H1 (cell line): Measurements from ENCODE around the gene PPFIA2. TPM values are rescaled to one million over a fixed set of nuclear protein-coding genes. Genes with fewer than 3 reads are reported as not detected.

Source experiments
- CHD2 ChIP-seq: IDR thresholded peaks from 2 replicates; pipeline ENCODE4 v1.6.1; 2012; ENCODE audit warnings: low read length, improper control_type of control experiment
- RXRA ChIP-seq: IDR thresholded peaks from 2 replicates; pipeline ENCODE4 v1.6.1; 2011; ENCODE audit warnings: low read depth, mild to moderate bottlenecking, low read length, moderate library complexity; ENCODE audit not compliant: insufficient read depth
- SRF ChIP-seq: IDR thresholded peaks from 2 replicates; pipeline ENCODE4 v1.6.1; 2011; ENCODE audit warnings: mild to moderate bottlenecking, low read depth, low read length, moderate library complexity
- TAF1 ChIP-seq: IDR thresholded peaks from 2 replicates; pipeline ENCODE4 v1.6.1; 2011; ENCODE audit warnings: mild to moderate bottlenecking, low read depth, low read length
- polyA plus RNA-seq, 7 experiments: library from polyadenylated mRNA; depleted of rRNA in 3 of 7; stranded (reverse) in 5 of 7; unstranded in 2 of 7; fragments of >200 nt in 5 of 7; fragments of 200-250 nt in 2 of 7; gene quantifications; 1 replicate in 5 of 7; 2 replicates in 1 of 7; 4 replicates in 1 of 7; pipeline versions ENCODE4 v1.2.1 to v1.2.3, GENCODE V29; 2011 to 2013; ENCODE audit warnings: missing spikeins in 2 of 7, mixed read lengths in 2 of 7
- total RNA-seq: library from RNA; stranded (reverse); fragmentation: NEBNext Ultra II Directional; extraction: Animal tissue kit (Norgen Biotek cat#: 25700); gene quantifications from 2 replicates; pipeline ENCODE4 v1.2.1, GENCODE V29; 2021

PPFIA2 gene
- total and polyA plus RNA-seq, 2 of the 8 experiments (the other 6 are each of a cell fraction or from before 2014, with no cell fraction given), result 1.2 to 1.8 TPM

DNA sequence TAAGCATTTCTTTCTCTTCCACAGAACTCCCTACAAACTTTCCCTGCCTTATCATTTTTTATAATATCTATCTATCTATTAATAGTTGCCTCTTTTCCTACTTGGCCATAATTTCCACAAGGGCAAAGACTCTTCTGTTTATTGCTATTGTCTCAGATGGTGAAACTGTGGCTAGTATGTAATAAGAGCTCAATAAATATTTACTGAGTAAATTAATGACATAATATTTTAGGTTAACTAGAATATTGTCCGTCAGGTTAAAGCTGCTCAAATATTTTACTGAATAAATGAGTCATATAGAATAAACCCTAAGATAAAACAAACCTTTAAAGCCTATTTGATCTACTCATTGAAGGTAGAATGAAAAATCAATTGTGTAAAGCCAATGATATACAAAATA is 240.5 kb downstream of the PPFIA2 start (continued):
- no peak for TF ChIP-seq TAF1
- no peak for TF ChIP-seq RXRA
- no peak for TF ChIP-seq SRF
- TF ChIP-seq CHD2, result no peak
